ENCODE measurements around the gene WDFY3.

GRCh38 chr4:84622959-84623358 is 343.5 kb downstream of the WDFY3 start:
- no peak for TF ChIP-seq CTCF (conservative IDR thresholded peaks at IDR 0.05; ENCODE audit: low read length)
- no peak for TF ChIP-seq EZH2phosphoT487 (IDR thresholded peaks at IDR 0.05; ENCODE audit: borderline replicate concordance)
